Fibroblast of peridontal ligament (primary cell): ENCODE results near the gene CDK12.
A peak's percentile ranks its signal among the peaks of the same experiment; 100 is the strongest.
"Not testable (repeated sequence)": the region's sequence is repeated elsewhere in the genome, so short reads cannot be mapped to it uniquely, and the experiment has no call there.

Source experiments
- DNase-seq: peaks from one replicate; pipeline ENCODE4 v3.0.0-alpha.2; 2010; ENCODE audit errors: extremely low read depth

Gene CDK12

GRCh38 chr17:39461113-39461925 is at the start of gene CDK12:
CDK12 (plus strand) TSS chr17:39461486; CDS start chr17:39462072, 586 bp downstream.
- peak; percentile 100 for DNase-seq

DNA sequence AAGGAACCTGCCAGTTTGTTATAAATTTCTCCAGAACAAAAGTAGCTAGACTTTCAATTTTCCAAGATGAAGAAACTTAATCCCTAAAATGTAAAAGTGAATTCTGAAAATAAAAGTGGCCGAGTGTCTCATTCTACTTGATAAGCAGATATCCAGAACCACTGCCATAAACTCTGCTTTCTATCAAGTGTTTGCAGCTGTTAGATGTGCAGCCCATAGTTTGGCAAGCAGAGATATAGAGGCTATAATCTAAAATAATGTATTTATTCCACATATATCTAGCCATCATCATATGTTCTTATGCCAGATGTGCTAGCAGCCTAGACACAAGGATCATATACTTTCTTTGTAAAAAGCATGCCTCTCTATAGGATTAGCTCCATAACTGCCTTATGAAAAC is 45.1 kb upstream of the CDK12 start:
- no peak for DNase-seq

GRCh38 chr17:39429600-39429999 is 31.7 kb upstream of the CDK12 start:
- DNase-seq, result no peak

- not testable (repeated sequence) for DNase-seq
Measured at GRCh38 chr17:39439868-39440267, 21.4 kb upstream of the CDK12 start.

DNA sequence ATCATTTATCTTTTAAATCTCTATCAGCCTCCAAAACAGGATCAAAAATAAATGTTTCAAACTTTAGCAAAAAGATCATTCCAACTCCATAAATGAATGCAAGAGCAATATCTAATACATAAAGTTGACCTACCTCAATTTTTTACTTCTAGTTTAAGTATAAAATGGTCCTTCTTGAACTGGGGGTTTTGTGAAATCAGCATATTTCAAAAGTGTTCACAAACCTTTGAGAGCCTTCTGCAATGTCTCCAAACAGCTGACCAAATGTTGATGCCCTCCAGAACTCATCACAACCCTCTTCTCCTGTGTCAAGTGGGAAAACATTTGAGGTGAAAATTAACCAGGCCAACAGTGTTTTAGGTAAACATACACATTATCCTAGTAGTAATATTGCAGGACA is 18.0 kb upstream of the CDK12 start:
- no peak for DNase-seq

DNA sequence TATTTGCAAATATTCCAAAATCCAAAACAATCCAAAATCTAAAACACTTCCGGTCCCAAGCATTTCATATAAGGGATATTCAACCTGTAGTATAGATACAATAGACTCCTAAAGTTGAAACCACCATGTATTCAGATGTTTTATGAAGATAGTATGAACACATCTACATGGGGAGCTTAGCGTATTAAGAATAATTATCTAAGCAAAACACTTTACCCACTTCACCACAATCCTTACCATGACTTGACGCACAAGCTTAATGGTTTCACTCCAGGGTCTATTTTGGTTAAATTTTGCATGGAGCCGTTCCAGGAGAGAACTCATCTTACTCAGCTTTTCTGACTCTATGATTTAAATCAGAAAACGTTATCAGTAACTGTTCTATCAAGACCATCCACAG is 13.7 kb upstream of the CDK12 start:
- DNase-seq, result no peak

- DNase-seq, result no peak
Measured at GRCh38 chr17:39450051-39450450, 11.2 kb upstream of the CDK12 start.

- peak; percentile 99 for DNase-seq
Measured at GRCh38 chr17:39450847-39451581, 10.3 kb upstream of the CDK12 start, which contains the start of gene MED1. MED1 (minus strand) TSS chr17:39451263; CDS start chr17:39451062, 201 bp downstream.

DNA sequence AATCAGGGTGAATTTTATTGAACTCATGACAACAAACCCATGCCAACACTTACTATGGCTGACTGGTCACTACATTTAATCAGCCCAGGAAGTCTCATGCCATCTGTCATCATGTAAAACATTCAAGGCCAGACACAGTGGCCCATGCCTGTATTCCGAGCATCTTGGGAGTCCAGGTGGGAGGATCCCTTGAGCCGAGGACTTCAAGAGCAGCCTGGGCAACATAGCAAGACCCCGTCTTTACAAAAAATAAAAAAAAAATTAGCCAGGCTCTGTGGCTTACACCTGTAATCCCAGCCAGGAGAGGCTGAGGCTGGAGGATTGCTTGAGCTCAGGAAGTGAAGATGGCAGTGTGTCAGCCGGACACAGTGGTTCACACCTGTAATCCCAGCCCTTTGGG is 5.4 kb upstream of the CDK12 start:
- DNase-seq, result no peak

DNA sequence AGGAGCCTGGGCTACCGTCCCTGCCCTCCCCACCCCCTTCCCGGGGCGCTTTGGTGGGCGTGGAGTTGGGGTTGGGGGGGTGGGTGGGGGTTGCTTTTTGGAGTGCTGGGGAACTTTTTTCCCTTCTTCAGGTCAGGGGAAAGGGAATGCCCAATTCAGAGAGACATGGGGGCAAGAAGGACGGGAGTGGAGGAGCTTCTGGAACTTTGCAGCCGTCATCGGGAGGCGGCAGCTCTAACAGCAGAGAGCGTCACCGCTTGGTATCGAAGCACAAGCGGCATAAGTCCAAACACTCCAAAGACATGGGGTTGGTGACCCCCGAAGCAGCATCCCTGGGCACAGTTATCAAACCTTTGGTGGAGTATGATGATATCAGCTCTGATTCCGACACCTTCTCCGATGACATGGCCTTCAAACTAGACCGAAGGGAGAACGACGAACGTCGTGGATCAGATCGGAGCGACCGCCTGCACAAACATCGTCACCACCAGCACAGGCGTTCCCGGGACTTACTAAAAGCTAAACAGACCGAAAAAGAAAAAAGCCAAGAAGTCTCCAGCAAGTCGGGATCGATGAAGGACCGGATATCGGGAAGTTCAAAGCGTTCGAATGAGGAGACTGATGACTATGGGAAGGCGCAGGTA is 762 bp downstream of the CDK12 start:
- DNase-seq, result no peak

- DNase-seq, result no peak
Measured at GRCh38 chr17:39462631-39463375, 1.5 kb downstream of the CDK12 start.

GRCh38 chr17:39464639-39465181 is 3.4 kb downstream of the CDK12 start:
- not testable (repeated sequence) for DNase-seq

- not testable (repeated sequence) for DNase-seq
Measured at GRCh38 chr17:39468610-39469009, 7.3 kb downstream of the CDK12 start.

- DNase-seq, result no peak
Measured at GRCh38 chr17:39473310-39473709, 12.0 kb downstream of the CDK12 start.

GRCh38 chr17:39479631-39480030 is 18.3 kb downstream of the CDK12 start:
- not testable (repeated sequence) for DNase-seq

- no peak for DNase-seq
Measured at GRCh38 chr17:39483506-39483905, 22.2 kb downstream of the CDK12 start.

GRCh38 chr17:39484178-39484577 is 22.9 kb downstream of the CDK12 start:
- DNase-seq, result no peak

DNA sequence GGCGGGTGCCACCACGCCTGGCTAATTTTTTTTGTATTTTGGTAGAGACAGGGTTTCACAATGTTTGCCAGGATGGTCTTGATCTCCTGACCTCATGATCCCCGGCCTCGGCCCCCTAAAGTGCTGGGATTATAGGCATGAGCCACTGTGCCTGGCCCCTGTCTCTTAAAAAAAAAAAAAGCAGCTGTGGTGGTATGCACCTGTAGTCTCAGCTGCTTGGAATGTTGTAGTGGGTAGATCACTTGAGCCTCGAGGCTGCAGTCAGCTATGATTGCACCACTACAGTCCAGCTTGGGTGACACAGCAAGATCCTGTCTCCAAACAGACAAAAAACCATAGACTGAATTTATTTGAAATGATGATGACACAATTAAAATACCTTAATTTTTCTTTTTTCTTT is 24.3 kb downstream of the CDK12 start:
- DNase-seq, result peak; percentile 90

DNA sequence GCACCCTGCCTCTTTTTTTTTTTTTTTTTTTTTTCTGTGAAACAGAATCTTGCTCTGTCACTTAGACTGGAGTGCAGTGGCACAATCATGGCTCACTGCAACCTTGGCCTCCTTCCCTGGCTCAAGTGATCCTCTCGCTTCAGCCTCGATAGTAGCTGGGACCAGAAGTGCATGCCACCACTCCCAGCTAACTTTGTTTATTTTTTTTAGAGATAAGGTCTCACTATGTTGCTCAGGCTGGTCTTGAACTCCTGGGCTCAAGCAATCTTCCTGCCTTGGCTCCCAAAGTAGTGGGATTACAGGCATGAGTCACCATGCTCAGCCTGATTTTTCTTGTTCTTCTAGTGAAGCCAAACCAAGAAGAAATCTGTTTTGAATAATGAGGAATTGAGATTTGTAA is 25.0 kb downstream of the CDK12 start:
- DNase-seq, result peak; percentile 91

- DNase-seq, result not testable (repeated sequence)
Measured at GRCh38 chr17:39487490-39487889, 26.2 kb downstream of the CDK12 start.

- no peak for DNase-seq
Measured at GRCh38 chr17:39487946-39488345, 26.7 kb downstream of the CDK12 start.
